Muscle layer of colon (tissue), 2 donors: Measurements from ENCODE around the gene SERPINA12.

Experiments
- H3K27ac ChIP-seq: one replicate; pipeline ENCODE4 v1.7.0; 2013; ENCODE audit warnings: low read depth, mild to moderate bottlenecking, low read length, moderate library complexity
- H3K27me3 ChIP-seq, 2 donors: one replicate each; pipeline ENCODE4 v1.7.0; 2013; ENCODE audit warnings: low read length in 2 of 2, mild to moderate bottlenecking in 2 of 2; ENCODE audit not compliant: insufficient read depth in 2 of 2, control insufficient read depth in 1 of 2
- H3K36me3 ChIP-seq: one replicate; pipeline ENCODE4 v1.7.0; 2013; ENCODE audit warnings: mild to moderate bottlenecking, low read length; ENCODE audit not compliant: insufficient read depth
- H3K4me1 ChIP-seq: one replicate; pipeline ENCODE4 v1.7.0; 2013; ENCODE audit warnings: mild to moderate bottlenecking, low read length; ENCODE audit not compliant: insufficient read depth
- H3K4me3 ChIP-seq, 2 donors: one replicate each; pipeline ENCODE4 v1.7.0; 2013; ENCODE audit warnings: low read length in 2 of 2, low read depth in 1 of 2, mild to moderate bottlenecking in 1 of 2, moderate library complexity in 1 of 2
- H3K9ac ChIP-seq: one replicate; pipeline ENCODE4 v1.7.0; 2013; ENCODE audit warnings: low read length
- H3K9me3 ChIP-seq: one replicate; pipeline ENCODE4 v1.7.0; 2013; ENCODE audit warnings: mild to moderate bottlenecking, low read length
- donor health status: abdominal sarcoma.
- donor health status: Adenocarcinoma of cecum.

SERPINA12 gene

GRCh38 chr14:94446126-94446525 lies 63.1 kb downstream of the SERPINA12 start:
- H3K4me3 ChIP-seq, result no peak overlapping the region
- no peak overlapping the region for H3K9ac ChIP-seq
- no peaks in the 10 kb centered on the region for H3K9me3 ChIP-seq
- H3K27ac ChIP-seq, result no peak overlapping the region
- H3K27me3 ChIP-seq, result no peaks in the 10 kb centered on the region
- H3K36me3 ChIP-seq, result no peaks in the 10 kb centered on the region
- no peaks in the 10 kb centered on the region for H3K4me1 ChIP-seq

- Histone ChIP-seq H3K4me3 (no peak overlapping the region), H3K36me3 (no peaks in the 10 kb centered on the region), H3K9ac (no peak overlapping the region), H3K27ac (no peak overlapping the region), H3K27me3 (no peaks in the 10 kb centered on the region), H3K4me1 (no peaks in the 10 kb centered on the region), H3K9me3 (no peaks in the 10 kb centered on the region)
These were observed 64.3 kb downstream of the SERPINA12 start for GRCh38 chr14:94445003-94445402.

GRCh38 chr14:94441531-94442205 lies 67.6 kb downstream of the SERPINA12 start:
- no peaks in the 10 kb centered on the region for H3K4me1 ChIP-seq
- H3K4me3 ChIP-seq, result no peak overlapping the region
- H3K27me3 ChIP-seq, result no peaks in the 10 kb centered on the region
- no peak overlapping the region for H3K27ac ChIP-seq
- H3K9ac ChIP-seq, result no peak overlapping the region
- no peaks in the 10 kb centered on the region for H3K9me3 ChIP-seq
- no peaks in the 10 kb centered on the region for H3K36me3 ChIP-seq

- Histone ChIP-seq H3K36me3 (no peaks in the 10 kb centered on the region), H3K27me3 (no peaks in the 10 kb centered on the region), H3K4me1 (no peaks in the 10 kb centered on the region), H3K4me3 (no peak overlapping the region), H3K9ac (no peak overlapping the region), H3K9me3 (no peaks in the 10 kb centered on the region), H3K27ac (no peak overlapping the region)
These were observed 68.1 kb downstream of the SERPINA12 start for GRCh38 chr14:94441130-94441529.

GRCh38 chr14:94439453-94440057 lies 69.7 kb downstream of the SERPINA12 start:
- no peak overlapping the region for H3K4me3 ChIP-seq
- no peaks in the 10 kb centered on the region for H3K9me3 ChIP-seq
- H3K4me1 ChIP-seq, result no peaks in the 10 kb centered on the region
- H3K36me3 ChIP-seq, result no peaks in the 10 kb centered on the region
- H3K9ac ChIP-seq, result no peak overlapping the region
- H3K27ac ChIP-seq, result no peak overlapping the region
- H3K27me3 ChIP-seq, result no peaks in the 10 kb centered on the region
